GM19397 (cell line): Measurements from ENCODE around the gene NFKB2.

Experiments used
- ATAC-seq: cut with Tn5 transposase; IDR thresholded peaks from one replicate; pipeline ENCODE4 v1.9.1; 2021; ENCODE audit warnings: mild to moderate bottlenecking, moderate library complexity; ENCODE audit not compliant: unreplicated experiment

Gene NFKB2

DNA sequence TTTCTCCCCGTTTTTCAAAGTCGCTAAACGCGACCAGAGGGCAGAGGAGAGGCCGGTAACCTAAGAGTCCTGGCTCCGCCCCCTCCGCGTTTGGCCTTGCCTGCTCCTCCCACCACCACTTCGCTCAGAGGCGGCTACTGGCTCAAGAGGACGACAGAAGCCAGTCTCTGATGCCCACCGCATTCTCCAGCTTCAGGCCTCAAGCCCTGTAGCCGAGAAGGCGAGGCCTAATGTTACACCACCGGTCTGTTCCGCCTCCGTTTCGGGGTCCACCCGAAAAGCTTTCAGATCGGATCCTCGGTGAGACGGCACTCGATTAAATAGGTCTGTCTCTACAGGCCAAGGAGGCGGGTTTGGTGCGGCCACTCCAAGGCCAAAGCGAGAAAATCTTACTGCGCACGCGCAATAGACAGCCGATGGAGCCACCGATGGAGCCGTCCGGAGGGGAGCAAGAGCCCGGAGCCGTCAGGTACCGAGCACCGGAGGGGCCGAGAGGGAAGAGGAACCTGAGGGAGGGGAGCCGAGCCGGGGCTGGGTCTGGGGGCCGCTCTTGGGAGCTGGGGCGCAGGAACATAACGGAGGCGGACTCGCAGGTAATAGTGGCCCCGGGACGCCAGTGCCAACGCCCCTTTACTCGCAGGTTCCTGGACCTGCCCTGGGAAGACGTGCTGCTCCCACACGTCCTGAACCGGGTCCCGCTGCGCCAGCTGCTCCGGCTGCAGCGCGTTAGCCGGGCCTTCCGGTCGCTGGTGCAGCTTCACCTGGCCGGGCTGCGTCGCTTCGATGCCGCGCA lies 25.4 kb downstream of the NFKB2 start, which contains the start of gene FBXL15:
FBXL15 (plus strand) TSS at position 123 of the 793 bp plus-strand sequence; CDS start at position 417, 294 bp downstream.
- peak; percentile 75 for ATAC-seq

GRCh38 chr10:102421507-102421756 lies 25.9 kb downstream of the NFKB2 start:
- peak; percentile 3 for ATAC-seq

- peak; percentile 1 for ATAC-seq
Measured at GRCh38 chr10:102421757-102422512, 26.4 kb downstream of the NFKB2 start.

DNA sequence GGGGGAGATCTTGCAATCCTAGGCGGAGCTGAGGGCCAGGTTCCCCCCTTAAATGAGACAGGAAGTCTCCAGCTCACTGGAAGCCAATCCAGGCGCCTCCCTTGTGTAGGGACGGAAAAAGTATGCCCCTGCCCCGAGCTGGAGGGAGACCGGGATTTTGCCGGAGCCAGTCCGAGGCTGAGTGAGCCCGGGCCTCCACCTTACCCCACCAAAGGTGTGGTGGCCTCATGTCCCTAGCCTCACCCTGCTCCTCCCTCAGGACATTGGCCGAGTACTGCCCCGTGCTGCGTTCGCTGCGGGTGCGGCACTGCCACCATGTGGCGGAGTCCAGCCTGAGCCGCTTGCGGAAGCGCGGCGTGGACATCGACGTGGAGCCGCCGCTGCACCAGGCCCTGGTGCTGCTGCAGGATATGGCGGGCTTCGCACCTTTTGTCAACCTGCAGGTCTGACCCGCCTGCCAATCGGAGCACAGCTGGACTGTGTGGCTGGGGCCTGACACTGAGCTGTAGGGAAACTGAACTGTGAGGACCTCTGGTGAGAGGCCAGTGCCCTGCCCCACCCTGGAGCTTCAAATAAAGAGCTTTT lies 27.1 kb downstream of the NFKB2 start:
- no peak for ATAC-seq

DNA sequence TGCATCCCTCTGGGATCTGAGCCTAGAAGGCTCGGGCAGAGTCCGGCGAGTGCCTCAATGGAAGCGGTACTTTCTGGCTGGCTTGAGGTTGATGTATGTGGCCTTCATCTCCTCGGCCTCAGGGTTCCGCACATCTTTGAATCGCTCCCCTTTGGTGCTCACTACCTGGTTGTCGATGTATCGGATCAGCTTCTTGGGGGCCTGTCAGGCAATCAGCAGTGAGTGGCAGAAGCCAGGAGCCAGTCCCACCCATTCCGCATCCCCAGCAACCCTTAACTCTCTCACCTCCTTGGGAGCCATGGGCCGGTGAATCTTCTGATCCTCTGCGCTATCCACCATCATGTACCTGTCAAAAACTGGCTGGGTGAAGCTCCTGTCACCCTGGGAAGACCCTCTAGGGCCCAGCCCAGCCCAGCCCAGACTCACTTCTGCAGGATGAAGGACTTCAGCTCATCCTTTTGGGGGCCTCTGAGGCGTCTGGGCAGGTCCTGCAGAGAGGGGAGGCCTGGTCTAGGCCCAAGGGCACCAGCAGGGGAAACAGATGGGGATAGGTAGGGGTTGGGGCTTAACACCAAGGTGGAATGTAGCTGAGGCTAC lies 28.0 kb downstream of the NFKB2 start:
- no peak for ATAC-seq

DNA sequence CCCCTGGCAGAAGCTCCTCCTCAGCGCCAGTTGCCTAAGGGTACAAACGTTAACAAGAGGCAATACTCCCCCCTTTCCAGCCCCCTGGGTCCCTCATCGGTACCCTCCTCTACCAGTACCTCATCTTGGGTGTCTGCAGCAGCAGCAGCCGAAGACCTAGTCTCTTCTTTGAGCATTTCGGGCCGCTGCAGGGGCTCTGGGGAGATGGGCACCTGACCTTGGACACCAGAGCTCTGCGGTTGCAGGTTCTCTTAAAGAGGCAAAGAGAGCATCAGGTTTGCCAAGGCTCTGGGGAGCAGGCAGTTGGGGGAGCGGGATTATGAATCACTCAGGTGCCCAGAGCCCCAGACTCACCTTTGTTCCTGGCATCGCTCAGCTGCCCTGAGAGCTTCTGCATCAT lies 28.6 kb downstream of the NFKB2 start:
- ATAC-seq, result no peak

GRCh38 chr10:102424916-102425315 lies 29.4 kb downstream of the NFKB2 start:
- ATAC-seq, result no peak

DNA sequence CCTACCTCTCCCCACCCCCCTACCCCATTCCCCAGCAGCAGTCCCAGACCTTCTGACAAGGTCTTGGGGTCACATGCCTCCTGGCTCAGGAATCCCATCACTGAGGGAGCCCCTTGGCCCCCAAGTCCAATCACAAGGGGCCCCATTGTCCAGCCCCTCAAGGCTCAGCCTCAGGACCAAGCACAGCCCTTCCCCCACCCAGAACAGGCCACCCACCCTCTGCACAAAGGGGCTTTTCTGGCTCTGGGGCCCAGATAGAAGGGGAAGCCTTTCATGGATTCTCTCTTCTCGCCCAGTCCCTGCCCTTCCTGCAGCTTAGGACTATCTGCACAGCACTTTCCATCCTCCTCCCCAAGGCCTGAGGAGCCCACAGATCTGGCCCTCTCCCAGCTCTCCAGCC lies 29.9 kb downstream of the NFKB2 start:
- no peak for ATAC-seq

DNA sequence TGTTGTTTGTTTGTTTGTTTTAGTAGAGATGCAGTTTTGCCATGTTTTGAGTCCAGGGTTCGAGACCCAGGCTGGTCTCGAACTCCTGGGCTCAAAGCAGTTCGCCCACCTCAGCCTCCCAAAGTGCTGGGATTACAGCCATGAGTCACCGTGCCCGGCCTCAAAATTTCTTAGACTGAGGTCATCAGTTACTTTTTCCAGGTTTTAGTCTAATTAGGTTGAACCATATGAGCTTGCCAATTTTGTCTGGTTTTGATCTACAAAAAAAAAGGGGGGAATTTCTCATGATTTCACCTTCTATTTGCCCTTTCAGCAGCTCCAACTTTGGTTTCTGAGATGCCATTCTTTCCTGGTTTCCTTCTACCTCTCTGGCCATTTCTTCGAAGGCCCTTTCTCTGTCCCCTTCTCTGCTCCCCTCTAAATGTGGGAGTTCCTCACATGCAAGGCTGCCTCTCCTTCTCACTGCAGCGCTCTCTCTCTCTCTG lies 31.3 kb downstream of the NFKB2 start:
- ATAC-seq, result no peak

GRCh38 chr10:102429468-102429867 lies 34.0 kb downstream of the NFKB2 start:
- ATAC-seq, result no peak

- ATAC-seq, result no peak
Measured at GRCh38 chr10:102431452-102432124, 36.1 kb downstream of the NFKB2 start.

DNA sequence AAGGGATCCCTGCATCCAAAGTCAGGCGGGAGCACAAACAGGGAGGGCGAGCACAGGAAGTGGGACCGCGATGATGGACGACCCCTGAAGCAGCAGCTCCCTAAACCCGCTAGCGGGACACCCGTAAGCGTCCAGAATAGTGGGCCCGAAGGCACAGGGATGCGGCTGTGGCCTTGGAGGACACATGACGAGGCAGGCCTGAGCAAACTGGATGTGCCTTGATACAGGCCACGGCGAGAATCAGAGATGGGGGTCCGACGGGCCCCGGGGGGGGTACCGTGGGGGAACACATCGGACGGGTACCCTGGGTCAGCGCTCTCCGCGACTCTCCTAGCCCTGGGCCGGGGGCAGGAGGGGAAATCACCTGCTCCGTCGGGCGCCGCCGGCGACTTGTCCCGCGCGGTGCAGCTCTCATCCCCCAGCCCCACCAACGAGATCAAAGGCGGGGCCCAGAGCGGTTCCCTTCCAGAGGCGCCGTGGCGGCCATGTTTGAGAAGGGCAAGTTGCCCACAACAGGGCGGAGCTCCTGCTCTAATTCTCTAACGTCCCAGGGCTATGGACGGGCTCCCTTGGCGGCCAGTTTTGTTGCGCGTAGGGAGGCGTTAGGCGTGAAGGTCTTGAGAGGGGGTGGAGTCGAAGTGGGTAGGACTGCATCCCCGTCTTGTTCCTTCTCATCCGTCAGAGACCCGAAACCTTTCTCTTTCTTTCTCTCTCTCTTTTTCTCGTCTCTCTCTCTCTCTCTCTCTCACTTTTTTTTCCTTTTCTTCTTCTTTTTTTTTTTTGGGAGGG lies 36.9 kb downstream of the NFKB2 start, which contains the start of gene CUEDC2:
CUEDC2 (minus strand) TSS at position 413 of the 789 bp plus-strand sequence. CDS start 7,386 bp downstream, outside the sequence.
- ATAC-seq, result peak; percentile 83

- no peak for ATAC-seq
Measured at GRCh38 chr10:102433619-102434046, 38.1 kb downstream of the NFKB2 start.

DNA sequence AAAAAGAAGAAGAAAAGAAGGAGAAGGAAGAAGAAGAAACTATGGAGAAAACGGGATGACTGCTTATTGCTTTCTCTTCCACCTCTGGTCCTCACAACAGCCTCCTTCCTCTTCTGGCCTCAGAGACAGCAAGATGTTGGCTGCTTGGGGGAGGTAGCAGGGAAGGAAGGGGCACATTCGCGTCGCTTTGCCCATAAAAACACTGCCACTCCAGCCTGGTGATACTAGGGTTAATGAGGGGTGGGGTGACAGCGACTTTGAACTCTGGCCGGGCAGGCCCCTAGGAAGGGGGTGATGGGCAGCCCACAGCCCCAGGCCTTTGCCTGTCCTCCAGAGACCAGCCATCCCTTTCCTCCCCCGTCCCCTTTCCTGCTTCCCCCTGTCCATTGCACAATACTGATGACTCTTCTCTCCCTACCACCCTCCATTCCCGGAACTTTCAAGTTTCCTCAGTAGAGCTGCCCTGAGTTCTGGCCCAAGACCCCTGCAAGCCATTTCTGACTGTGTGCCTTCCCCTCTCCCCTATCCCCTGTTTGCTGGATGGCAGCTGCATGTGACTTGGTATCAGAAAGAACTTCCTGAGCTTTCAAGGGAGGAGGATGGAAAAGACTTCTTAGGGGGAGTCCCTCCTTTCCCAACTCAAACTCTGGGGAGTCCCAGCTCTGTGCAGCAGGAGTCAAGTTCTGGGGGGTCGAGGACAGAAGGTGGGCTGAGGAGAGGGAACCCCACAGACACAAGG lies 39.1 kb downstream of the NFKB2 start:
- no peak for ATAC-seq

- ATAC-seq, result no peak
Measured at GRCh38 chr10:102435133-102435497, 39.6 kb downstream of the NFKB2 start.

GRCh38 chr10:102435529-102436233 lies 40.2 kb downstream of the NFKB2 start:
- ATAC-seq, result no peak

- ATAC-seq, result no peak
Measured at GRCh38 chr10:102436312-102436711, 40.8 kb downstream of the NFKB2 start.

DNA sequence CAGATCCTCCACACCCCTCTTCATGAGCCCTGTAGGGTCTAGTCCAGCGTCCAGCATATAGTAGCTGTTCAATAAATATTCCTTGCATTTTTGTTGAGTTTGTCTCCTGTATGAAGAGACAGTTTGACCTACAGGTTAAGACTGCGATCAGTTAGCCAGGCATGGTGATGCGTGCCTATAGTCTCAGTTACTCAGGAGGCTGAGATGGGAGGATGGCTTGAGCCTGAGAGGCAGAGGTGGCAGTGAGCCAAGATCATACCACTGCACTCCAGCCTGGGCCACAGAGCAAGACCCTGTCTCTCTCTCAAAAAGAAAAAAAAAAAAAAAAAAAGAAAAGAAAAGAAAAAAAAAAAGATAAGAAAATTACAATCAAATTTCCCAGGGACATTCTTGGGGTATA lies 42.0 kb downstream of the NFKB2 start:
- ATAC-seq, result no peak

DNA sequence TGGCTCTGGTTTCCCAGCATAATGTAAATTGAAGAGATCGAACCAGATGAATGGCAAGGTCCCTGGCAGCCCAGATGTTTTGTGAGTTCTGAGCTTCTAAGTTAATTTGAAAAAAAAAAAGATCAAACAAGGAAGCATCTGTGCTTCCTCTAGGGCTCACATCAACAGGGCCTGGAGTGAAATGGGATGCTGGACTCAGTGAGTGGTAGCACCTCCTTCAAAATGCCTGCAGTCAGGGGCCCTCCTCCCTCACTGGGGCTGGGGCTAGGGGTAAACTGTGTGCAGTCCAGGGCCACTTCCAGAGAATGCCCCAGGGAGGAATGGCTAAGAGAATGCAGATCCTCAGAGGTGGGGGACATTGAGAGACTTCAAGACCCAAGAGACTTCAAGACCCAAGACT lies 42.9 kb downstream of the NFKB2 start:
- no peak for ATAC-seq
